ENCODE results near the gene WDR90.
A peak's percentile ranks its signal among the peaks of the same experiment; 100 is the strongest.
"Not testable (repeated sequence)": the region's sequence is repeated elsewhere in the genome, so short reads cannot be mapped to it uniquely, and the experiment has no call there.

The WDR90 gene

GRCh38 chr16:677316-678190, 28.4 kb downstream of the WDR90 start:
- DNase-seq = no peak

DNA sequence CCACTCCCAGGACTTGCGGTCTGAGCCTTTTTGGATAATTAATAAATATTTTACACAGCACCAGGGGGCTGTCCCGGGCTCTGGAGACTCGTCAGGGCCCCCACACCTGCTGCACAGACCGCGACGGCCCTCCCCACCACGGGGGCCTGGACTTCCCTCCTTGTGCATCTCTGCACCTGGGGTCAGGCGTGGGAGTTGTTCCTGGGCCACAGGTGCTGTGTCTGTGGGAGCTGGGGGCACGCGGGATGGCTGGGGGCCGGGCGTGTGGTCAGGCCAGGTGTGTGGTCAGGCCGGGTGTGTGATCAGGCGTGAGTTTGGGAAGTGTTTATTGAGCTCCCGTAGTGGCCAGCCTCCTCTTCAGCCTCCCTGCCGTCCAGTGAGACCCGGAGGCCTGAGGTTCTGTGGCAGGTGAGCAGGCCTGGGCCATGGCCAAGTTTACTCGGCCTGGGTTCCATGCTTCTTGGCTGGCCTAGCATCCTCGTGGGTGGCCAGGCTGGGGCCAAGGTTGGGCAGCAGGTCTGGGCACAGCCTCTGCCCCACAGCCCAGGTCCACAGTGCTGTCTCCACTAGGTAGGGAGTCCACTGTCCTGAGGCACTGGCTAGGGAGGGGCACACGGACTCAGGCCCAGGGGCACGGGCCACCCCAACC, 29.2 kb downstream of the WDR90 start:
- no peak for DNase-seq

GRCh38 chr16:678858-679813, 30.0 kb downstream of the WDR90 start:
- peak; percentile 32 to 48 for DNase-seq

- peak; percentile 65 to 69 for DNase-seq
Observed at GRCh38 chr16:679814-680624, 30.9 kb downstream of the WDR90 start, which contains the start of gene STUB1. Gene STUB1, plus strand, starts transcription at chr16:680410. Its CDS starts 116 bp downstream, at chr16:680526.

DNA sequence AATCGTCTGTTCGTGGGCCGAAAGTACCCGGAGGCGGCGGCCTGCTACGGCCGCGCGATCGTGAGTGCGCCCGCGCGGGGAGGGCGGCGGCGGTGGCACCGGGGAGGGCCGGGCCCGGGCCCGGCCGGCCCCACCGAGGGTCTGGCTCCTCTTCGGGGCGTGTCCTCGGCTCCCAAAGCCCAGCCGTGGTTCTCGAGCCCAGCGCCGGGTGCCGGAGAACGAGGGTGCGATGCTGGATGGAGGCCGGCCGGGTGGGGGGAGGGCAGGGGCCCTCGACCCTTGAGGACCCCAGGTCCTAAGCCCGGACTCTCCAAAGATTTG, 31.4 kb downstream of the WDR90 start:
- no peak for DNase-seq

GRCh38 chr16:680967-681745, 32.0 kb downstream of the WDR90 start:
- peak; percentile 16 to 19 for DNase-seq

GRCh38 chr16:681746-682427, 32.7 kb downstream of the WDR90 start:
- no peak for DNase-seq

DNA sequence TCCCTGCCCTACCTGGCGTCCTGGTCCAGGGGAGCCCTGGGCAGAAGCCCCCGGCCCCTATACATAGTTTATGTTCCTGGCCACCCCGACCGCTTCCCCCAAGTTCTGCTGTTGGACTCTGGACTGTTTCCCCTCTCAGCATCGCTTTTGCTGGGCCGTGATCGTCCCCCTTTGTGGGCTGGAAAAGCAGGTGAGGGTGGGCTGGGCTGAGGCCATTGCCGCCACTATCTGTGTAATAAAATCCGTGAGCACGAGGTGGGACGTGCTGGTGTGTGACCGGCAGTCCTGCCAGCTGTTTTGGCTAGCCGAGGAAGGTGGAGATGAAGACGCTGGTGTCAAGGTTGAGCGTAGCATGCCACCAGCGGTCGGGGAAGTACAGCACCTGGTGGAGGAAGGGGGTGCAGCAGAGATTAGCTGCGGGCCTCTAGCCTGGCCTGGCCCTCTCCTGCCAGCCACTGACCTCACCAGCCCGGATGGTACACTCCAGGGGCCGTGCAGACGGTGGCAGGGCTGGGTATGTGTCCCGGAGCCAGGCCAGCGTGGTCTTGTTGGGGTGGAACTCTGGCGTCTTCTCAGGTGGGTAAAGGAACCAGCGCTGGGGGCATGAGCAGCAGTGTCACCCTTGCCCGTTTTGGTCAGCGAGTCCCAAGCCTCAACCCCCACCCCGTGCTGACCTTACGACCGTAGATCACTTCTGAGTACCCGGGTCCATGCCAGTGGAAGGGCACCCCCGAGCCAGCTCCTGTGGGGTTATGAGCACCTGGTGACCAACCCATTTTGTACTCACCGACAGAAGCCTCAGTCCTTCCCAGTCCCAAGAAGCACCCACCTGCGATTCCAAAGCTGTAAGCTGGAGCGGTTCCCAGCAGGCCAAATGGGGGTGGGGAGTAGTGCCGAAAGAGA, 33.6 kb downstream of the WDR90 start:
- DNase-seq = no peak

- DNase-seq = no peak
Observed at GRCh38 chr16:683396-684070, 34.4 kb downstream of the WDR90 start.

DNA sequence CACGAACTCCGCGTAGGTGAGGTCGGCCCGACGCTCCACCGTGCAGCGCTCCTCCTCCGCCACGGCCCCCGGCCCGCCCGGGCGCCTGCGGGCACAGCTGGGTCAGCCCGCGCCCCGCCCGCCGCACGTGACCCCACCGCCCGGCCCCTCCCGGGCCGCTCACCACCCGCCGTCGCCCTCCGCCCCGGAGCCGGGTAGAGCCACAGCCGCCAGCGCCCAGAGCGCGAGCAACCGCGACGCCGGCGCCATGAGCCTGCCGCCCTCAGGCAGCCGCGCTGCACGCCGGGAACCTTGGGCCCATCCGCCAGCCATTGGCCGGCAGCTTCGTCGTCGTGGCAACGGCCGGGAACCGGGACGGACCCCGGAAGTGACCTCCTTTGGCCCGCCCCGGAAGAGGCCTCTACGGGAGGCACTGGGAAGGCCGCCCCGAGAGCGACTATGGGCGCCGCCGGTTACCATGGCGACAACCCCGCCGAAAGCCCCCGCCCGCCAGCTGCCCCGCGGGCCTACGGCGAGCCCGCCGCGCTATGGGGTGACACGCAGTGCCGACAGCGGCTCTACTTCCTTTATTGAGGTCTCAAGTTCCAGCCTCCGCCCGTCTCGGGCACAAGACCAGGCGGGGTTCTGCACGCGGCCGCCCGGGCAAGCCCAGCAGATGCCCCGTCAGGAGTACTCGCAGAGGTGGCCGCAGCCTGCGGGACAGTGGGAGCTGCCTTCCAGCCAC, 35.1 kb downstream of the WDR90 start, which contains the start of gene JMJD8:
Gene JMJD8 (minus strand): TSS at position 264 of the 724 bp plus-strand sequence. CDS start 15 bp downstream, at position 249.
- DNase-seq = peak; percentile 72 to 87

GRCh38 chr16:684961-685696, 36.0 kb downstream of the WDR90 start:
- no peak for DNase-seq

- peak in 1 of 2 experiments; percentile 15 for DNase-seq
Observed at GRCh38 chr16:685967-686366, 36.8 kb downstream of the WDR90 start.

- no peak for DNase-seq
Observed at GRCh38 chr16:686459-687260, 37.5 kb downstream of the WDR90 start.

DNA sequence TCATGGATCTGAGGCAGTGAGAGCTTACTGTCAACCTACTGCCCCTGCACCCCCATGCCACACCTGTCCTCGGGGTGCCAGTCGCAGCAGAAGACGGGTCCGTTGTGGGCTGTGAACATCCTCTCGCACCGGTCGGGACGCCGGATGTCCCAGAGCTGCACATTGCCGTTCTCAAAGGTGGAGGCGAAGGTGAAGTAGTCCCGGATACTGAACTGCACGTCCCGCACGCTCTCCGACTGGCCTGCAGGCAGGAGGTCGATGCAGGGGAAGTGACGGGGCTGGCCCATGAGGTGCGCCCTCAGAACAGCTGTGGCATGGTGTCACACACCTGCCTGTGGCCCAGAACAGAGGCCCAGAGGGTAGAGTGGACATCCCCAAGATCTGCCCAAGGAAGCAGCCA, 38.3 kb downstream of the WDR90 start:
- no peak for DNase-seq

DNA sequence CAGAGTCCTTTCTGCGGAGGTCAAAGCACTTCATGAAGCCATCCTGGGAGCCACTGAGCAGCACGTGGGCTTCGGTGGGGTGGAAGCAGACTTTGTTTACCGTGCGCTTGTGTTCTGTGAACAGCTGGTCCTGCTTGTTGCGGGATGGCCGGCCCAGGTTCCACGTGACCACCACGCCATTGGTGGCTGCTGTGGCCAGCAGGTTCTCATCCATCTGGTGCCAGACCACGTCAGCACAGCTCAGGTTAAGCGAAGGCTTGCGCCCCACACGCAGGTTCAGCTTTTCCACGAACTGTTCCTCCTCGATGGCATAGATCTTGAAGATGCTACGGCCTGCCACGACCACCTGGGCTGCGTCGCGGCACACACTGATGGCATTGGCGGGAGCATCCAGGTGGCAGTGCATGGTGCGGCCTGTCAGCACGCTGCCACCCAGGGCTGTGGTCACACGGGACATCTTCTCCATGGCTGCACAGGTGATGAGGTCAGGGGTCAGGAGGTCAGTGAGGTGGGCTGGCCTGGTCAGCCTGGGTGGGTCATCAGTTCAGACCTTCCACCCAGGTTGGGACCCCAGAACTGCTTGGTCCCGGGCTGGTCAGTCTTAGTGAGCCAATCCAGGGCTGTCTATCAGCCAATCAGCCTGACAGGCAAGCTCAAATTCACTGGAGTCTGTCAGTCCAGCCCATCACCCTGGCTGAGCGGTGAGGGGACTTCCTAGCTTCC, 40.2 kb downstream of the WDR90 start:
- DNase-seq = no peak

GRCh38 chr16:691242-691641, 42.1 kb downstream of the WDR90 start:
- DNase-seq = not testable (repeated sequence)

All from AML-193 (cell line).